Stomach (tissue), 9 donors: ENCODE measurements around the gene OSBPL6. TPM values are rescaled to one million over a fixed set of nuclear protein-coding genes. Genes with fewer than 3 reads are reported as not detected.
"Not testable (repeated sequence)": the region's sequence is repeated elsewhere in the genome, so short reads cannot be mapped to it uniquely, and the experiment has no call there.

Experiments
- DNase-seq, 2 donors: peaks; one replicate each; pipeline versions ENCODE4 v3.0.0 to v3.0.0-alpha.2; 2013 to 2019
- H3K27ac ChIP-seq, 5 donors: fragments of 200-600 bp in 4 of 5; sonication (generic) in 4 of 5; one replicate each; pipeline ENCODE4 v1.5.1; 2013 to 2019; ENCODE audit warnings: mild to moderate bottlenecking in 1 of 5, moderate library complexity in 1 of 5
- H3K27me3 ChIP-seq, 3 donors: fragments of 200-600 bp; sonication (generic); one replicate each; pipeline ENCODE4 v1.5.1; 2017 to 2019; ENCODE audit warnings: mixed run types in 1 of 3
- H3K36me3 ChIP-seq, 4 donors: fragments of 200-600 bp; sonication (generic); 1 replicate in 3 of 4; 2 replicates in 1 of 4; pipeline ENCODE4 v1.5.1; 2016 to 2019
- H3K4me1 ChIP-seq, 4 donors: fragments of 200-600 bp; sonication (generic); one replicate each; pipeline ENCODE4 v1.5.1; 2016 to 2019
- H3K4me3 ChIP-seq, 4 donors: fragments of 200-600 bp; sonication (generic) in 3 of 4; one replicate each; pipeline ENCODE4 v1.5.1; 2016 to 2019; ENCODE audit warnings: mild to moderate bottlenecking in 1 of 4
- H3K9me3 ChIP-seq, 4 donors: fragments of 200-600 bp; sonication (generic); one replicate each; pipeline ENCODE4 v1.5.1; 2016 to 2019
- CTCF ChIP-seq, 7 experiments: fragments of 450-650 bp in 4 of 7; fragments of 200-600 bp in 3 of 7; sonication (generic) in 3 of 7; IDR thresholded peaks; one replicate each; pipeline ENCODE4 v1.5.1; 2016 to 2019; ENCODE audit warnings: antibody characterized with exemption in 7 of 7, control low read depth in 2 of 7, mild to moderate bottlenecking in 1 of 7
- EP300 ChIP-seq: sonication (generic); formaldehyde crosslinking; IDR thresholded peaks from one replicate; pipeline ENCODE4 v1.6.1; 2017; ENCODE audit warnings: antibody characterized with exemption
- POLR2A ChIP-seq, 4 donors: fragments of 450-650 bp; IDR thresholded peaks; one replicate each; pipeline ENCODE4 v1.6.1; 2016; ENCODE audit warnings: antibody characterized with exemption in 4 of 4, control low read depth in 2 of 4, mild to moderate bottlenecking in 1 of 4, moderate library complexity in 1 of 4
- POLR2AphosphoS5 ChIP-seq, 3 donors: sonication (generic); formaldehyde crosslinking; IDR thresholded peaks; one replicate each; pipeline ENCODE4 v1.6.1; 2016; ENCODE audit warnings: antibody characterized with exemption in 3 of 3
- WGBS, 5 donors: extraction: QIAGEN DNeasy Blood & Tissue Kit in 3 of 5; methylation state at CpG; one replicate each; pipeline versions ENCODE4 v1.1.5 to v1.1.7; 2013 to 2018; 5-methylcytosine and 5-hydroxymethylcytosine counted together
- intact Hi-C: fragments of 100-400 bp; cut with DNase I; formaldehyde crosslinking; loops from one replicate; pipeline ENCODE4 v1.15.1; 2023; ENCODE audit warnings: low total_unique reads
- polyA plus RNA-seq, 3 donors: library from polyadenylated mRNA; stranded (reverse); fragments of 200-250 nt; gene quantifications; one replicate each; pipeline ENCODE4 v1.2.3, GENCODE V29; 2013
- total RNA-seq, 5 donors: library from RNA; depleted of rRNA; stranded (reverse); fragments of >200 nt; gene quantifications; one replicate each; pipeline versions ENCODE4 v1.1.0 to v1.2.3, GENCODE V29; 2014 to 2016
- donor health status: healthy with polysubstance abuse.
- donor health status: Bipolar disorder and iron deficiency.
- donor health status: healthy.

The OSBPL6 gene
- total and polyA plus RNA-seq, 8 donors = 0.29 to 77.6 (median 0.98) TPM

- H3K27ac ChIP-seq = no peak overlapping the region
- no peak overlapping the region for H3K4me3 ChIP-seq
- intact Hi-C loops = no loop called here
- peaks cover 0 to 3% (median 0%) of the 10 kb centered on the region in 4 donors for H3K36me3 ChIP-seq
- DNase-seq = no peak
- H3K27me3 ChIP-seq = no peaks in the 10 kb centered on the region
- H3K4me1 ChIP-seq = peaks cover 0 to 8% (median under 1%) of the 10 kb centered on the region in 4 donors
- peaks cover 0 to 6% (median 2%) of the 10 kb centered on the region in 4 donors for H3K9me3 ChIP-seq
- 56 to 73% (median 60%) methylated on average over 1 of the region's 1 CpG for WGBS, 5 donors
- TF ChIP-seq CTCF (IDR thresholded peaks at IDR 0.05) (no peak), POLR2A (IDR thresholded peaks at IDR 0.05) (no peak), POLR2AphosphoS5 (IDR thresholded peaks at IDR 0.05) (no peak), EP300 (no peak)
These were observed 226.2 kb downstream of the OSBPL6 start for GRCh38 chr2:178420463-178420999.

- intact Hi-C loops = no loop called here
- Histone ChIP-seq H3K4me1 (peaks cover 0 to 8% (median 0%) of the 10 kb centered on the region in 4 donors), H3K36me3 (peaks cover 0 to 14% (median 9%) of the 10 kb centered on the region in 4 donors), H3K27me3 (no peaks in the 10 kb centered on the region), H3K9me3 (peaks cover 0 to 14% (median 2%) of the 10 kb centered on the region in 4 donors), H3K4me3 (no peak overlapping the region), H3K27ac (no peak overlapping the region)
- 78 to 94% (median 90%) methylated on average over 3 of the region's 3 CpGs for WGBS, 5 donors
- TF ChIP-seq POLR2A (IDR thresholded peaks at IDR 0.05) (no peak), EP300 (no peak), POLR2AphosphoS5 (IDR thresholded peaks at IDR 0.05) (no peak), CTCF (IDR thresholded peaks at IDR 0.05) (no peak)
- DNase-seq = no peak
These were observed 227.8 kb downstream of the OSBPL6 start for GRCh38 chr2:178422097-178422496.

GRCh38 chr2:178423746-178424145, 229.4 kb downstream of the OSBPL6 start:
- H3K9me3 ChIP-seq = peaks cover 0 to 14% (median 2%) of the 10 kb centered on the region in 4 donors
- H3K4me1 ChIP-seq, H3K4me3 ChIP-seq, DNase-seq, intact Hi-C loops, H3K27ac ChIP-seq, H3K27me3 ChIP-seq: not testable (repeated sequence)
- 93 to 99% (median 94%) methylated on average over 5 of the region's 5 CpGs for WGBS, 5 donors
- peaks cover 0 to 29% (median 22%) of the 10 kb centered on the region in 4 donors for H3K36me3 ChIP-seq

- WGBS, 5 donors = 95 to 98% (median 96%) methylated on average over 4 of the region's 4 CpGs
- Histone ChIP-seq H3K4me1 (no peaks in the 10 kb centered on the region), H3K36me3 (peaks cover 6 to 45% (median 38%) of the 10 kb centered on the region in 4 donors), H3K27me3 (no peaks in the 10 kb centered on the region), H3K27ac (no peak overlapping the region), H3K9me3 (peaks cover 0 to 14% (median 2%) of the 10 kb centered on the region in 4 donors), H3K4me3 (no peak overlapping the region)
- TF ChIP-seq EP300 (no peak), CTCF (IDR thresholded peaks at IDR 0.05) (no peak), POLR2A (IDR thresholded peaks at IDR 0.05) (no peak), POLR2AphosphoS5 (IDR thresholded peaks at IDR 0.05) (no peak)
- intact Hi-C loops = no loop called here
- no peak for DNase-seq
These were observed 231.0 kb downstream of the OSBPL6 start for GRCh38 chr2:178425255-178425827.

- no peak for TF ChIP-seq POLR2AphosphoS5 (IDR thresholded peaks at IDR 0.05)
- no peak for TF ChIP-seq CTCF (IDR thresholded peaks at IDR 0.05)
- no peak for TF ChIP-seq EP300
- no peak for TF ChIP-seq POLR2A (IDR thresholded peaks at IDR 0.05)
- H3K36me3 ChIP-seq = peaks cover 15 to 55% (median 48%) of the 10 kb centered on the region in 4 donors
- no peaks in the 10 kb centered on the region for H3K4me1 ChIP-seq
- DNase-seq = no peak
- intact Hi-C loops = no loop called here
- peaks cover 0 to 14% (median 2%) of the 10 kb centered on the region in 4 donors for H3K9me3 ChIP-seq
- no peaks in the 10 kb centered on the region for H3K27me3 ChIP-seq
- H3K4me3 ChIP-seq = no peak overlapping the region
- WGBS, 5 donors = 91 to 98% (median 97%) methylated on average over 3 of the region's 3 CpGs
- no peak overlapping the region for H3K27ac ChIP-seq
These were observed 232.1 kb downstream of the OSBPL6 start for GRCh38 chr2:178426388-178426787.
